ENCODE results near the gene CLEC4E.
"Not testable (repeated sequence)": the region's sequence is repeated elsewhere in the genome, so short reads cannot be mapped to it uniquely, and the experiment has no call there.

The CLEC4E gene, protein sequence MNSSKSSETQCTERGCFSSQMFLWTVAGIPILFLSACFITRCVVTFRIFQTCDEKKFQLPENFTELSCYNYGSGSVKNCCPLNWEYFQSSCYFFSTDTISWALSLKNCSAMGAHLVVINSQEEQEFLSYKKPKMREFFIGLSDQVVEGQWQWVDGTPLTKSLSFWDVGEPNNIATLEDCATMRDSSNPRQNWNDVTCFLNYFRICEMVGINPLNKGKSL

DNA sequence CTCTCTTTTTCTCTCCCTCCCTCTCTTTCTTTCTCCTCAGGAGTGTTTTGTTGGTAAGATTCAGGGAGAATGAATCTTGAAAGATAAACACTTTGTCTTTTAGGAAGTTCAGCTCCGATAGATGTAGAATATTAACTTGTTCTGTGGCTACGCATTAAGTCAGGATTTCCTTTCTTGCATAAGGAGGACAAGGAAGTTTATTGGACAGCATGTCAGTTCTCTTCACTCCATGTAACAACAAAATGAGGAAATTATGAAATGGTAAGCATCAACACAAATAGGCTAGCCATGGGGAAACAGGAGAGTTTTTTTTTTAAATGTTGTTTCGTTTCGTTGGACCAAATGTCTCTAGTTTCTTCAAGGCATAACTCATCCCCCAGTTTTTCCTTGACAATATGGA, at the start of gene CLEC4E:
Gene CLEC4E, minus strand, starts transcription at position 75 of the 400 bp plus-strand sequence. CDS start 108 bp downstream, outside the sequence.
- in situ Hi-C loops (cut with HindIII; ENCODE audit: low sequenced_read_pairs); H3K4me3 ChIP-seq (ENCODE audit: low read depth, low read length): not testable (repeated sequence)

GRCh38 chr12:8589679-8590078, 49.0 kb upstream of the CLEC4E start:
- no peak for DNase-seq (ENCODE audit: low read depth, low spot score)
- H3K4me3 ChIP-seq (ENCODE audit: low read depth, low read length), result no peak overlapping the region
- in situ Hi-C loops (cut with HindIII; ENCODE audit: low sequenced_read_pairs), result no loop called here
- no peak for TF ChIP-seq CTCF (IDR thresholded peaks at IDR 0.05; ENCODE audit: low read depth, low read length)

More for the DNA sequence above, at the start of gene CLEC4E:
- DNase-seq (ENCODE audit: low read depth, low spot score), result not testable (repeated sequence)

DNA sequence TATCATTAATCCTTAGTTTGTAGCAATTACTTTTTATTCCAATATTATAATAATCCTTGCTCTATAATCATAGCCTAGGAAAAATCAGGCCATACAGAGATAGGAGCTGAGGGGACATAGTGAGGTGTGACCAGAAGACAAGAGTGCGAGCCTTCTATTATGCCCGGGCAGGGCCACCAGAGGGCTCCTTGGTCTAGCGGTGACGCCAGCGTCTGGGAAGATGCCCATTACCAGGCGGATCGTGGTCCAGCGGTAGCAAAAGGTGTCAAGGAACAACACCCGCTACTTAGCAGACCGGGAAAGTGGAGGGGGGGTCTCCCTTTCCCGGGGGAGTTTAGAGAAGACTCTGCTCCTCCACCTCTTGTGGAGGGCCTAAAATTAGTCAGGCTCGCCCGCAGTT, 43.8 kb upstream of the CLEC4E start:
- in situ Hi-C loops (cut with HindIII; ENCODE audit: low sequenced_read_pairs); H3K4me3 ChIP-seq (ENCODE audit: low read depth, low read length); DNase-seq (ENCODE audit: low read depth, low spot score): not testable (repeated sequence)

DNA sequence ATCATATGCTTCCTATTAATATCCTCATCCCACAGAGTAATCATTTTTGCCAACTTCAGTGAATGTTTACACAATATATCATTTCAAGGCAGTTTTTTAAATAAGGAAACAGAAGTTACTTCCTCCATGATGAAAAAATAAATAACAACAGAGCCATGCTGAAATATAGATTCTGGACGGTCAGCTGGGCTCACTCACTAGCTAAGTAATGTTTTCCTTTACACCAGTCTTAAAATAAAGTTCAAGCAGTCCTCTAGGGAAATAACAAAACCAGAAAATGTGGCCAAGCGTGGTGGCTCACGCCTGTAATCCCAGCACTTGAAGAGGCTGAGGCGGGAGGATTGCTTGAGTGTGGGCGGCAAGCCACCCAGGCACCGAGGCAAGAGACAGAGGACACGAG, 43.3 kb upstream of the CLEC4E start:
- no peak overlapping the region for H3K4me3 ChIP-seq (ENCODE audit: low read depth, low read length)
- TF ChIP-seq CTCF (IDR thresholded peaks at IDR 0.05; ENCODE audit: low read depth, low read length), result no peak
- DNase-seq (ENCODE audit: low read depth, low spot score), result no peak
- in situ Hi-C loops (cut with HindIII; ENCODE audit: low sequenced_read_pairs), result no loop called here

DNA sequence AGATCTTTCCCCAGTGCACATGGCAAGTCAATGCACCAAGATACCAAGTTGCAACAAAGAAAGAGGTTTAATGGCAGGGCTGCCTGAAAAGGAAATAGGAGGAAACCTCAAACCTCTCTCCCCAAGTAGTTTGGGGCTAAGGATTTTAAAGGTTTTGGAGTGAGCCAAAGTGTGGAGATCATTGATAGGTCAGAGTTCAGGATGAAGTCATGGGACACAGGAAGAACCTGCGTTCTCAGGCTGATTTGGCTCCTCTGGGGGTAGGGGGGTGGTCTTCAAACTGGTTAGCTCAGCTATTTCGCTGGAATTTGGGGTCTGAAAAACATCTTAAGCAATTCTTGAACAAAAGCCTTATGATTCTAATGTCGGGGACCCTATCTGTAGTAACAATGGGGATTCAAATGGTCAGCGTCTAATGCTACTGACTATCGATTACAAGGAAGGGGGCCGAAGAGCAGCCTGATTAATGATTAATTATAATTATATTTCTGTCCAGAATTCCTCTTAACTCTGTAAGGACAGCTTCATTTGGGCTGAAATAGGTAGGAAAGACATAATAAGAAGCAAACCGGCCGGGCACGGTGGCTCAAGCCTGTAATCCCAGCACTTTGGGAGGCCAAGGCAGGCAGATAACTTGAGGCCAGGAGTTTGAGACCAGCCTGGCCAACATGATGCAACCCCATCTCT, 40.5 kb upstream of the CLEC4E start:
- H3K4me3 ChIP-seq (ENCODE audit: low read depth, low read length), result no peak overlapping the region
- in situ Hi-C loops (cut with HindIII; ENCODE audit: low sequenced_read_pairs), result no loop called here
- no peak for DNase-seq (ENCODE audit: low read depth, low spot score)
- TF ChIP-seq CTCF (IDR thresholded peaks at IDR 0.05; ENCODE audit: low read depth, low read length), result no peak

- H3K4me3 ChIP-seq (ENCODE audit: low read depth, low read length), result no peak overlapping the region
- in situ Hi-C loops (cut with HindIII; ENCODE audit: low sequenced_read_pairs), result no loop called here
Observed at GRCh38 chr12:8577879-8578278, 37.2 kb upstream of the CLEC4E start.

GRCh38 chr12:8572507-8572906, 31.8 kb upstream of the CLEC4E start:
- no peak for DNase-seq (ENCODE audit: low read depth, low spot score)
- in situ Hi-C loops (cut with HindIII; ENCODE audit: low sequenced_read_pairs), result no loop called here
- no peak overlapping the region for H3K4me3 ChIP-seq (ENCODE audit: low read depth, low read length)
- TF ChIP-seq CTCF (IDR thresholded peaks at IDR 0.05; ENCODE audit: low read depth, low read length), result no peak

More at GRCh38 chr12:8577879-8578278, 37.2 kb upstream of the CLEC4E start:
- no peak for TF ChIP-seq CTCF (IDR thresholded peaks at IDR 0.05; ENCODE audit: low read depth, low read length)
- DNase-seq (ENCODE audit: low read depth, low spot score), result no peak
